Measurements from ENCODE around the gene AMPD1.

The AMPD1 gene

GRCh38 chr1:114677691-114678090, 17.7 kb downstream of the AMPD1 start:
- no peaks in the 10 kb centered on the region for H3K36me3 Mint-ChIP-seq
- DNase-seq, result no peak
- H3K4me3 Mint-ChIP-seq, result no peak overlapping the region
- CTCF ChIA-PET, result no interaction called here
- H3K27ac Mint-ChIP-seq, result no peak overlapping the region
- no peaks in the 10 kb centered on the region for H3K4me1 Mint-ChIP-seq
- no peaks in the 10 kb centered on the region for H3K9me3 Mint-ChIP-seq
- H3K27me3 Mint-ChIP-seq, result peaks cover 17% of the 10 kb centered on the region

- CTCF ChIA-PET, result no interaction called here
- Mint-ChIP-seq H3K9me3 (no peaks in the 10 kb centered on the region), H3K4me1 (no peaks in the 10 kb centered on the region), H3K36me3 (no peaks in the 10 kb centered on the region), H3K27ac (no peak overlapping the region), H3K27me3 (peaks cover 17% of the 10 kb centered on the region), H3K4me3 (no peak overlapping the region)
- DNase-seq, result no peak
These were observed 19.2 kb downstream of the AMPD1 start for GRCh38 chr1:114676115-114676514.

- CTCF ChIA-PET, result interaction anchor here (0.6 to 3.1 kb wide), 10 partner anchors 9 to 695 kb away, joined by 3 to 22 read pairs (median 3); no protein-coding TSS in a partner anchor
- no peak for DNase-seq
- H3K9me3 Mint-ChIP-seq, result no peaks in the 10 kb centered on the region
- no peak overlapping the region for H3K4me3 Mint-ChIP-seq
- peaks cover 13% of the 10 kb centered on the region for H3K4me1 Mint-ChIP-seq
- no peaks in the 10 kb centered on the region for H3K36me3 Mint-ChIP-seq
- peaks cover 16% of the 10 kb centered on the region for H3K27me3 Mint-ChIP-seq
- no peak overlapping the region for H3K27ac Mint-ChIP-seq
These were observed 23.4 kb downstream of the AMPD1 start for GRCh38 chr1:114671939-114672275.

- H3K9me3 Mint-ChIP-seq, result no peaks in the 10 kb centered on the region
- no peak for DNase-seq
- H3K27ac Mint-ChIP-seq, result no peak overlapping the region
These were observed 24.1 kb downstream of the AMPD1 start for GRCh38 chr1:114671011-114671938.

GRCh38 chr1:114670083-114671010, 25.0 kb downstream of the AMPD1 start:
- DNase-seq, result peak; percentile 93
- Mint-ChIP-seq H3K27ac (peak overlapping the region; percentile 69), H3K9me3 (no peaks in the 10 kb centered on the region), H3K4me3 (peak overlapping the region; percentile 91), H3K4me1 (peaks cover 13% of the 10 kb centered on the region), H3K36me3 (no peaks in the 10 kb centered on the region), H3K27me3 (peaks cover 16% of the 10 kb centered on the region)
- CTCF ChIA-PET, result interaction anchor here (1.0 to 3.1 kb wide), 4 partner anchors 45 to 323 kb away, joined by 3 to 22 read pairs (median 4); no protein-coding TSS in a partner anchor

More at GRCh38 chr1:114671011-114671938, 24.1 kb downstream of the AMPD1 start:
- Mint-ChIP-seq H3K36me3 (no peaks in the 10 kb centered on the region), H3K4me1 (peaks cover 13% of the 10 kb centered on the region), H3K27me3 (peaks cover 17% of the 10 kb centered on the region), H3K4me3 (no peak overlapping the region)
- CTCF ChIA-PET, result interaction anchor here (0.6 to 3.1 kb wide), 10 partner anchors 10 to 694 kb away, joined by 3 to 22 read pairs (median 3); no protein-coding TSS in a partner anchor

- DNase-seq, result no peak
- H3K4me1 Mint-ChIP-seq, result peaks cover 13% of the 10 kb centered on the region
- CTCF ChIA-PET, result interaction anchor here (0.9 to 1.2 kb wide), 3 partner anchors 46 to 323 kb away, joined by 3 to 4 read pairs (median 3); no protein-coding TSS in a partner anchor
- no peaks in the 10 kb centered on the region for H3K36me3 Mint-ChIP-seq
- peak within 1 kb of the TSS; percentile 91 for H3K4me3 Mint-ChIP-seq
- H3K27me3 Mint-ChIP-seq, result peaks cover 15% of the 10 kb centered on the region
- H3K9me3 Mint-ChIP-seq, result no peaks in the 10 kb centered on the region
- H3K27ac Mint-ChIP-seq, result peak within 1 kb of the TSS; percentile 69
These were observed 25.7 kb downstream of the AMPD1 start, which contains the start of gene DENND2C for GRCh38 chr1:114669562-114670082. Gene DENND2C (minus strand): TSS chr1:114670049. CDS start chr1:114625984, 44,065 bp downstream.

GRCh38 chr1:114668784-114669561, 26.4 kb downstream of the AMPD1 start:
- Mint-ChIP-seq H3K4me3 (peak overlapping the region; percentile 91), H3K4me1 (peaks cover 13% of the 10 kb centered on the region), H3K27ac (no peak overlapping the region), H3K36me3 (no peaks in the 10 kb centered on the region), H3K27me3 (peaks cover 15% of the 10 kb centered on the region), H3K9me3 (no peaks in the 10 kb centered on the region)
- no peak for DNase-seq
- CTCF ChIA-PET, result interaction anchor here (0.9 to 1.0 kb wide), 2 partner anchors 103 to 322 kb away, joined by 3 to 4 read pairs; no protein-coding TSS in a partner anchor

GRCh38 chr1:114668373-114668772, 27.0 kb downstream of the AMPD1 start:
- Mint-ChIP-seq H3K4me1 (peaks cover 13% of the 10 kb centered on the region), H3K9me3 (no peaks in the 10 kb centered on the region), H3K4me3 (no peak overlapping the region), H3K27me3 (peaks cover 15% of the 10 kb centered on the region), H3K36me3 (no peaks in the 10 kb centered on the region), H3K27ac (no peak overlapping the region)
- CTCF ChIA-PET, result interaction anchor here (1.1 to 1.7 kb wide), 2 partner anchors 240 to 322 kb away, joined by 5 to 6 read pairs; no protein-coding TSS in a partner anchor
- DNase-seq, result no peak

GRCh38 chr1:114666954-114667353, 28.4 kb downstream of the AMPD1 start:
- CTCF ChIA-PET, result interaction anchor here (0.6 to 1.7 kb wide), 2 partner anchors 18 to 320 kb away, joined by 3 to 6 read pairs; no protein-coding TSS in a partner anchor
- peaks cover 20% of the 10 kb centered on the region for H3K27me3 Mint-ChIP-seq
- no peaks in the 10 kb centered on the region for H3K36me3 Mint-ChIP-seq
- DNase-seq, result no peak
- H3K27ac Mint-ChIP-seq, result no peak overlapping the region
- H3K4me1 Mint-ChIP-seq, result peaks cover 13% of the 10 kb centered on the region
- no peaks in the 10 kb centered on the region for H3K9me3 Mint-ChIP-seq
- no peak overlapping the region for H3K4me3 Mint-ChIP-seq

- Mint-ChIP-seq H3K36me3 (no peaks in the 10 kb centered on the region), H3K27me3 (peaks cover 18% of the 10 kb centered on the region), H3K4me3 (no peak overlapping the region), H3K27ac (no peak overlapping the region), H3K4me1 (no peaks in the 10 kb centered on the region), H3K9me3 (no peaks in the 10 kb centered on the region)
- DNase-seq, result no peak
- CTCF ChIA-PET, result no interaction called here
These were observed 35.1 kb downstream of the AMPD1 start for GRCh38 chr1:114660238-114660637.

GRCh38 chr1:114651893-114652292, 43.5 kb downstream of the AMPD1 start:
- no peak overlapping the region for H3K27ac Mint-ChIP-seq
- CTCF ChIA-PET, result no interaction called here
- DNase-seq, result no peak
- H3K27me3 Mint-ChIP-seq, result peaks cover 4% of the 10 kb centered on the region
- H3K9me3 Mint-ChIP-seq, result no peaks in the 10 kb centered on the region
- no peaks in the 10 kb centered on the region for H3K4me1 Mint-ChIP-seq
- no peak overlapping the region for H3K4me3 Mint-ChIP-seq
- no peaks in the 10 kb centered on the region for H3K36me3 Mint-ChIP-seq

GRCh38 chr1:114648503-114648902, 46.8 kb downstream of the AMPD1 start:
- Mint-ChIP-seq H3K4me3 (no peak overlapping the region), H3K9me3 (no peaks in the 10 kb centered on the region), H3K4me1 (no peaks in the 10 kb centered on the region), H3K27me3 (peaks cover 4% of the 10 kb centered on the region), H3K27ac (no peak overlapping the region), H3K36me3 (no peaks in the 10 kb centered on the region)
- no peak for DNase-seq
- CTCF ChIA-PET, result interaction anchor here (0.6 to 0.7 kb wide), 2 partner anchors 18 to 23 kb away, joined by 3 read pairs; no protein-coding TSS in a partner anchor

GRCh38 chr1:114641377-114641776, 54.0 kb downstream of the AMPD1 start:
- Mint-ChIP-seq H3K4me1 (no peaks in the 10 kb centered on the region), H3K27me3 (no peaks in the 10 kb centered on the region), H3K27ac (no peak overlapping the region), H3K36me3 (no peaks in the 10 kb centered on the region), H3K9me3 (no peaks in the 10 kb centered on the region), H3K4me3 (no peak overlapping the region)
- no peak for DNase-seq
- CTCF ChIA-PET, result no interaction called here

Data from activated naive CD4-positive, alpha-beta T cell treated with anti-CD3 and anti-CD28 coated beads, Interleukin-2, amount 10 ng/mL, durations not matched to agents 7 days and 5 days (primary cell).